Parathyroid adenoma (tissue), 2 donors: ENCODE measurements around the gene MYO1A.
"Not testable (repeated sequence)": the region's sequence is repeated elsewhere in the genome, so short reads cannot be mapped to it uniquely, and the experiment has no call there.

ENCODE experiments used
- H2AFZ ChIP-seq: fragments of 300-600 bp; sonication (generic); one replicate; pipeline ENCODE4 v1.7.0; 2017; ENCODE audit warnings: antibody characterized with exemption, mild to moderate bottlenecking
- H3K27ac ChIP-seq: fragments of 300-600 bp; sonication (generic); one replicate; pipeline ENCODE4 v1.7.0; 2017
- H3K27me3 ChIP-seq: fragments of 300-600 bp; sonication (generic); one replicate; pipeline ENCODE4 v1.7.0; 2017; ENCODE audit warnings: low read length; ENCODE audit not compliant: control insufficient read depth, insufficient read depth
- H3K36me3 ChIP-seq: fragments of 300-600 bp; sonication (generic); one replicate; pipeline ENCODE4 v1.7.0; 2017; ENCODE audit warnings: low read length; ENCODE audit not compliant: control insufficient read depth, insufficient read depth
- H3K4me1 ChIP-seq: fragments of 300-600 bp; sonication (generic); one replicate; pipeline ENCODE4 v1.7.0; 2017; ENCODE audit warnings: control low read depth
- H3K4me2 ChIP-seq: fragments of 300-600 bp; sonication (generic); one replicate; pipeline ENCODE4 v1.7.0; 2017; ENCODE audit warnings: low read length
- H3K4me3 ChIP-seq: fragments of 300-600 bp; sonication (generic); one replicate; pipeline ENCODE4 v1.7.0; 2017; ENCODE audit warnings: low read depth, low read length
- H3K79me2 ChIP-seq: fragments of 300-600 bp; sonication (generic); one replicate; pipeline ENCODE4 v1.7.0; 2017; ENCODE audit warnings: control low read depth
- H3K9ac ChIP-seq: fragments of 300-600 bp; sonication (generic); one replicate; pipeline ENCODE4 v1.7.0; 2017; ENCODE audit warnings: mild to moderate bottlenecking
- H3K9me3 ChIP-seq: fragments of 300-600 bp; sonication (generic); one replicate; pipeline ENCODE4 v1.7.0; 2017; ENCODE audit warnings: low read length; ENCODE audit not compliant: control insufficient read depth
- CTCF ChIP-seq: fragments of 300-600 bp; sonication (generic); IDR thresholded peaks from one replicate; pipeline ENCODE4 v1.7.0; 2017; ENCODE audit warnings: antibody characterized with exemption, mild to moderate bottlenecking
- donor health status: primary hyperparathyroidism.

Gene MYO1A

GRCh38 chr12:57019983-57020719, 29.8 kb downstream of the MYO1A start:
- Histone ChIP-seq H3K27me3 (no peaks in the 10 kb centered on the region), H3K4me3 (no peak overlapping the region), H3K36me3 (no peaks in the 10 kb centered on the region), H3K79me2 (no peaks in the 10 kb centered on the region), H3K4me1 (no peaks in the 10 kb centered on the region), H3K27ac (no peak overlapping the region), H3K9me3 (no peaks in the 10 kb centered on the region), H3K4me2 (no peak overlapping the region), H2AFZ (no peak overlapping the region), H3K9ac (no peak overlapping the region)
- no peak for TF ChIP-seq CTCF

GRCh38 chr12:57018906-57019305, 31.0 kb downstream of the MYO1A start:
- Histone ChIP-seq H2AFZ (no peak overlapping the region), H3K4me3 (no peak overlapping the region), H3K9ac (no peak overlapping the region), H3K79me2 (no peaks in the 10 kb centered on the region), H3K36me3 (no peaks in the 10 kb centered on the region), H3K27me3 (no peaks in the 10 kb centered on the region), H3K4me1 (no peaks in the 10 kb centered on the region), H3K4me2 (no peak overlapping the region), H3K9me3 (no peaks in the 10 kb centered on the region), H3K27ac (no peak overlapping the region)
- TF ChIP-seq CTCF = no peak

- not testable (repeated sequence) for H3K4me1 ChIP-seq, H3K9me3 ChIP-seq, H3K79me2 ChIP-seq, H3K36me3 ChIP-seq, H3K27ac ChIP-seq, H3K27me3 ChIP-seq, H3K4me2 ChIP-seq, H3K4me3 ChIP-seq, H2AFZ ChIP-seq, H3K9ac ChIP-seq
Measured at GRCh38 chr12:57018353-57018752, 31.6 kb downstream of the MYO1A start.

GRCh38 chr12:57016348-57016747, 33.6 kb downstream of the MYO1A start, which contains the start of gene TAC3:
Gene TAC3, minus strand, starts transcription at chr12:57016529. Its CDS starts 732 bp downstream, at chr12:57015797.
- no peaks in the 10 kb centered on the region for H3K79me2 ChIP-seq
- no peak within 1 kb of the TSS for H3K9ac ChIP-seq
- no peak for TF ChIP-seq CTCF
- H3K4me3 ChIP-seq = no peak within 1 kb of the TSS
- no peak within 1 kb of the TSS for H3K4me2 ChIP-seq
- no peaks in the 10 kb centered on the region for H3K4me1 ChIP-seq
- no peak within 1 kb of the TSS for H2AFZ ChIP-seq
- no peaks in the 10 kb centered on the region for H3K36me3 ChIP-seq
- no peak within 1 kb of the TSS for H3K27ac ChIP-seq
- no peaks in the 10 kb centered on the region for H3K9me3 ChIP-seq
- no peaks in the 10 kb centered on the region for H3K27me3 ChIP-seq

- Histone ChIP-seq H3K4me3 (no peak overlapping the region), H3K27ac (no peak overlapping the region), H3K79me2 (no peaks in the 10 kb centered on the region), H3K4me2 (no peak overlapping the region), H3K4me1 (no peaks in the 10 kb centered on the region), H3K9me3 (no peaks in the 10 kb centered on the region), H3K9ac (no peak overlapping the region), H3K27me3 (no peaks in the 10 kb centered on the region), H3K36me3 (no peaks in the 10 kb centered on the region), H2AFZ (no peak overlapping the region)
- no peak for TF ChIP-seq CTCF
Measured at GRCh38 chr12:57012600-57013465, 37.1 kb downstream of the MYO1A start.
